ENCODE data around the gene TRIM14. TPM values are rescaled to one million over a fixed set of nuclear protein-coding genes. Genes with fewer than 3 reads are reported as not detected.

Gene TRIM14
- polyA plus RNA-seq, 1 experiment, result 9.9 TPM

DNA sequence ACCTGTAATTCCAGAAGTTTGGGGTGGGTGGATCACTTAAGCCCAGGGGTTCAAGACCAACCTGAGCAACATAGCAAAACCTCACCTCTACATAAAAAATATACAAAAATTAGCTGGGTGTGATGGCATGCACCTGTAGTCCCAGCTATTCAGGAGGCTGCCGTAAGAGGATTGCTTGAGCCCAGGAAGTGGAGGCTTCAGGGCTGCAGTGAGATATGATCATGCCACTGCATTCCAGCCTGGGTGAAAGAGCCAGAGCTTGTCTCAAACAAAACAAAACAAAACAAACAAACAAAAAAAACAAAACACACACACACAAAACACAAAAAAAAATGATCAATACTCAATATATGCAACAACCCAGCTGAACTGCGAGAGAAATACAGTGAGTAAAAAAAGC is 29.5 kb upstream of the TRIM14 start:
- TF ChIP-seq, protein P1, sequence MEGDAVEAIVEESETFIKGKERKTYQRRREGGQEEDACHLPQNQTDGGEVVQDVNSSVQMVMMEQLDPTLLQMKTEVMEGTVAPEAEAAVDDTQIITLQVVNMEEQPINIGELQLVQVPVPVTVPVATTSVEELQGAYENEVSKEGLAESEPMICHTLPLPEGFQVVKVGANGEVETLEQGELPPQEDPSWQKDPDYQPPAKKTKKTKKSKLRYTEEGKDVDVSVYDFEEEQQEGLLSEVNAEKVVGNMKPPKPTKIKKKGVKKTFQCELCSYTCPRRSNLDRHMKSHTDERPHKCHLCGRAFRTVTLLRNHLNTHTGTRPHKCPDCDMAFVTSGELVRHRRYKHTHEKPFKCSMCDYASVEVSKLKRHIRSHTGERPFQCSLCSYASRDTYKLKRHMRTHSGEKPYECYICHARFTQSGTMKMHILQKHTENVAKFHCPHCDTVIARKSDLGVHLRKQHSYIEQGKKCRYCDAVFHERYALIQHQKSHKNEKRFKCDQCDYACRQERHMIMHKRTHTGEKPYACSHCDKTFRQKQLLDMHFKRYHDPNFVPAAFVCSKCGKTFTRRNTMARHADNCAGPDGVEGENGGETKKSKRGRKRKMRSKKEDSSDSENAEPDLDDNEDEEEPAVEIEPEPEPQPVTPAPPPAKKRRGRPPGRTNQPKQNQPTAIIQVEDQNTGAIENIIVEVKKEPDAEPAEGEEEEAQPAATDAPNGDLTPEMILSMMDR (IDR thresholded peaks at IDR 0.05; ENCODE audit: insufficient read depth, low read depth, low read length), result no peak
- ChIA-PET CTCF (no interaction called here), POLR2A (interaction anchor here (0.6 kb wide), 1 partner anchor 21 kb away, joined by 3 read pairs; no protein-coding TSS in a partner anchor)
- no peak for DNase-seq (ENCODE audit: low read depth)
- Histone ChIP-seq H3K36me3 (ENCODE audit: control insufficient read depth, insufficient read depth, low read length) (no peaks in the 10 kb centered on the region), H3K27me3 (ENCODE audit: control insufficient read depth, insufficient read depth, low read length) (no peaks in the 10 kb centered on the region; the same call in 1 of the 2 replicates), H3K4me3 (ENCODE audit: low read depth, low read length) (no peak overlapping the region)

DNA sequence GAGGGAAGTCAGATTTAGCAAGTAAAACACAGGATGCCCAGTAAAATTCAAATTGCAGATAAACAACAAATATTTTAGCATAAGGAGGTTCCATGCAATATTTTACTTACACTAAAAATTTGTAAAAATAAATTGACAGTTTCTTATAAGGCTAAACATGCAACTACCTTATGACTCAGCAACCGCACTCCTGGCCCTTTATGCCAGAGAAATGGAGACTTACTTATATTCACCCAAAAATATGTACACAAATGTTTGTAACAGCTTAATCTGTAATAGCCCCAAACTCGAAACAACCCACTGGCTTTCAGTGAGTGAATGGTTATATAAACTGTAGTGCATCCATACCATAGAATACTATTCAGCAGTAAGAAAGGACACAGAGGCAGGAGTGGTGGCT is 28.6 kb upstream of the TRIM14 start:
- TF ChIP-seq, protein P1 (IDR thresholded peaks at IDR 0.05; ENCODE audit: insufficient read depth, low read depth, low read length), result no peak
- ChIA-PET POLR2A (no interaction called here), CTCF (no interaction called here)
- DNase-seq (ENCODE audit: low read depth), result no peak
- Histone ChIP-seq H3K36me3 (ENCODE audit: control insufficient read depth, insufficient read depth, low read length) (no peaks in the 10 kb centered on the region), H3K4me3 (ENCODE audit: low read depth, low read length) (no peak overlapping the region), H3K27me3 (ENCODE audit: control insufficient read depth, insufficient read depth, low read length) (no peaks in the 10 kb centered on the region; the same call in 1 of the 2 replicates)

DNA sequence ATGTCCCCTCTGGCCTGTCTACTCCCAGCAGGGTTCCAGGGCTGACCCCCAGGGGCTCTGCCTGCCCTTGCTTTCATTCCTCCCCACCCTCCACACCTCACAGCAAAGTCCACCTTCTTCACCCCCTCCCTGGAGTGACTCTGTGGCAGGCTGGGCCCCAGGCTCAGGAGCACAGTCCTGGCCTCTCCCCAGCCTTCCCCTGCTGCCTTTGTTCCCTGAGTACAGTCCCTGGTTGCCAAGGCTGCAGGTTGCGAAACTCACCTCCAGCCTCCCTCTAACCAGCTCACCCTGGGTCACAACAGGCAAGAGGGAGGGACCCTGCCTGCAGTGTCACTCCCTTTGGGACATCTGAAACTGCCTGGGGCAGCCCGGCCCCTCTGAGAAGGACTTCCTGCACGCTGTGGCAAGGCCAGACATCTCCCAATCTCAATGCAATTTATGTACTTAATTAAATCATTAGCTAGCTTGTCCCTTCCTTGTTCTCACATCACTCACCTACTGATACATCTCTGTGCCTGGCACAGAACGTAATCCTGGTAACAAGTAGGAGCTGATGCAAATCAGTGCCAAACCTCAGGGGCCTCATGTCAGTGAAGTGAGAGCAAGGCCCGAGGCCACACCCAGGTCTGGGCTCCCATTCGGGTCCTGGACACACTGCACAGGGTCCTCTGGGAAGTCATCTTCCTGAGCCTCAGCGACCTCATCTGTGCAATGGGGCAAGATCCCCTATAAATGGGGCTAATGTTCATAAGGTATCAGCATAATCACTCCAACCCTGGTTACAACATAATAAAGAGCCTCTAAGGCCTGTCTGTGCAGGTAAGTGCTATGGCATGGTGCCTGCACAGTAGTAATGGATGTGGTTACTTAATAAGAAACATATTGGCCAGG is 27.3 kb upstream of the TRIM14 start:
- no peak overlapping the region for H3K4me3 ChIP-seq (ENCODE audit: low read depth, low read length)
- POLR2A ChIA-PET, result no interaction called here
- H3K27me3 ChIP-seq (ENCODE audit: control insufficient read depth, insufficient read depth, low read length), result no peaks in the 10 kb centered on the region; the same call in 1 of the 2 replicates
- H3K36me3 ChIP-seq (ENCODE audit: control insufficient read depth, insufficient read depth, low read length), result no peaks in the 10 kb centered on the region
- TF ChIP-seq, protein P1 (IDR thresholded peaks at IDR 0.05; ENCODE audit: insufficient read depth, low read depth, low read length), result no peak
- CTCF ChIA-PET, result no interaction called here
- DNase-seq (ENCODE audit: low read depth), result no peak

DNA sequence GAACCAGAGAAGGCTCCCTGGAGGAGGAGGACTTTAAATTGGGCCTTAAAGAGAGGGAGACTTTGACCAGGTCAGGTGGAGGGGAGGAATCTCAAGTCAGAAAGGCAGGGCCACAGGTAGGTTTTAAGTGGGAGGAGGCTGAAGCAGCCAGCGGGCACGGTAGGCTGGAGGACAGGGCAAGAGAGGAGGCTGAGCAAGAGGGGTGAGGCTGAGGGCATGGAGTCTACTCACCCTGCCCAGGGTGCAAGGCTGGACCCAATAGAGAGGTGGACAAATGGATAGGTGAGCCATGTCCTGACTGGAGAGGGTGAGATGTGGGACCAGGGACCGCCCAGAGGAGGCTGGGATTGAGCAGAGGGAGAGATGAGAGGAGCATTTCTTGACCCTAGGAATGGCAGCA is 25.6 kb upstream of the TRIM14 start:
- DNase-seq (ENCODE audit: low read depth), result no peak
- Histone ChIP-seq H3K36me3 (ENCODE audit: control insufficient read depth, insufficient read depth, low read length) (no peaks in the 10 kb centered on the region), H3K27me3 (ENCODE audit: control insufficient read depth, insufficient read depth, low read length) (no peaks in the 10 kb centered on the region; the same call in 1 of the 2 replicates), H3K4me3 (ENCODE audit: low read depth, low read length) (no peak overlapping the region)
- ChIA-PET POLR2A (no interaction called here), CTCF (no interaction called here)
- TF ChIP-seq, protein P1 (IDR thresholded peaks at IDR 0.05; ENCODE audit: insufficient read depth, low read depth, low read length), result no peak

DNA sequence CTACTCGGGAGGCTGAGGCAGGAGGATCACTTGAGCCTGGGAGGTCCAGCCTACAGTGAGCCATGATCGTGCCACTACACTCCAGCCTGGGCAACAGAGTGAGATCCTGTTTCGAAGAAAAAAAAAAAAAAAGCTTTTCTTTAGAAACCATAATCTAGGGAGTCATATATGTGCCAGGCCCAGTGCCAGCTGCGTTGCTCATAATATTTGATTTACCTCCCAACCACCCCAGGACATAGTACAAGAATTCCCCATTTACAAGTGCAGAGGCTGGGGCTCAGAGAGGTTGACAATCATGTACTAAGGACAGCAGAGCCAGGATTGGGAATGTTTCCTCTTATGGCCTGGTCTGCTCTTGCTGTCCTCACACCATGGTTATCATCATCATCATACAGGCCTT is 25.1 kb upstream of the TRIM14 start:
- ChIA-PET CTCF (no interaction called here), POLR2A (no interaction called here)
- Histone ChIP-seq H3K27me3 (ENCODE audit: control insufficient read depth, insufficient read depth, low read length) (no peaks in the 10 kb centered on the region; the same call in 1 of the 2 replicates), H3K36me3 (ENCODE audit: control insufficient read depth, insufficient read depth, low read length) (no peaks in the 10 kb centered on the region), H3K4me3 (ENCODE audit: low read depth, low read length) (no peak overlapping the region)
- TF ChIP-seq, protein P1 (IDR thresholded peaks at IDR 0.05; ENCODE audit: insufficient read depth, low read depth, low read length), result no peak
- no peak for DNase-seq (ENCODE audit: low read depth)

Measured in BJ (cell line).